Measurements from ENCODE around the gene PCDH9. TPM values are rescaled to one million over a fixed set of nuclear protein-coding genes. Genes with fewer than 3 reads are reported as not detected.

The PCDH9 gene
- total and polyA plus RNA-seq, 2 experiments from 2014 or later = 0.31 to 0.52 TPM

DNA sequence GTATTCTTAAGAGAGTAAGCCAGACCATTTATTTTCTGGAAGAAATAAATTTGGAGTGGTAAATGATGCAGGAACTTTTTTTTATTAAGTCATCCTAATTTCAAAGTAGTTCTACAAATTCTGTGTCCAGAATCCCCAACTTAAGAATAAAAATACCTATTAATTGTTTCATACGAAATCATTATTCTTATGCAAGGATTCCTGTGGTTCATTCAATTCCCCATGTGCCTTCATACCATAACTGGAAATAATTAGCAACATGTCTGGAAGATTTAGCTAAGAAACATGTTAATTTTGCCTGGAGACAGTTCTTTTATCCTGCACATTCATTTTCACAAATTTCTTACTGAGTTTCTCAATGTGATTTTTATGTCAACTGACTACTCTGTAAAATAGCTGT, 408.6 kb downstream of the PCDH9 start:
- Mint-ChIP-seq H3K36me3 (ENCODE audit: low read depth) (no peaks in the 10 kb centered on the region), H3K4me3 (no peak overlapping the region), H3K4me1 (no peaks in the 10 kb centered on the region), H3K9me3 (no peaks in the 10 kb centered on the region), H3K27me3 (ENCODE audit: insufficient read depth, low read depth, poor library complexity) (no peaks in the 10 kb centered on the region), H3K27ac (no peak overlapping the region)
- H3K4me3 ChIP-seq = no peak overlapping the region
- H3K79me2 ChIP-seq (replicated peaks; ENCODE audit: insufficient read depth) = no peaks in the 10 kb centered on the region
- no peak overlapping the region for H2AFZ ChIP-seq
- no peaks in the 10 kb centered on the region for H3K27me3 ChIP-seq (ENCODE audit: insufficient read depth)
- peaks cover 3% of the 10 kb centered on the region; the same call in 1 of the 2 replicates for H3K9me2 ChIP-seq (ENCODE audit: insufficient read depth)
- DNase-seq (ENCODE audit: low spot score) = no peak
- H3K27ac ChIP-seq (ENCODE audit: low read depth) = no peak overlapping the region
- H3K4me1 ChIP-seq (ENCODE audit: insufficient read depth) = no peaks in the 10 kb centered on the region
- no peak for TF ChIP-seq CREB1 (CRISPR knock-in tag; IDR thresholded peaks at IDR 0.05; ENCODE audit: low read depth)
- TF ChIP-seq EZH2 (IDR thresholded peaks at IDR 0.05; ENCODE audit: low read depth, unreplicated experiment) = no peak
- no peak for TF ChIP-seq EZH2phosphoT487 (IDR thresholded peaks at IDR 0.05; ENCODE audit: unreplicated experiment)
- no peak for TF ChIP-seq STAT1 (IDR thresholded peaks at IDR 0.05; ENCODE audit: unreplicated experiment)
- TF ChIP-seq ZNF462 (CRISPR knock-in tag; IDR thresholded peaks at IDR 0.05) = no peak
- TF ChIP-seq ZNF114 (CRISPR knock-in tag; IDR thresholded peaks at IDR 0.05) = no peak
- no peak for TF ChIP-seq ZNF331 (CRISPR knock-in tag; IDR thresholded peaks at IDR 0.05; ENCODE audit: low read depth)
- TF ChIP-seq POLR2AphosphoS5 (IDR thresholded peaks at IDR 0.05; ENCODE audit: low read depth) = no peak
- no peak for TF ChIP-seq REST (IDR thresholded peaks at IDR 0.05; ENCODE audit: unreplicated experiment)
- no peak for TF ChIP-seq CTCF (conservative IDR thresholded peaks at IDR 0.05; ENCODE audit: low read depth in 2 of 2)
- TF ChIP-seq, protein P1, sequence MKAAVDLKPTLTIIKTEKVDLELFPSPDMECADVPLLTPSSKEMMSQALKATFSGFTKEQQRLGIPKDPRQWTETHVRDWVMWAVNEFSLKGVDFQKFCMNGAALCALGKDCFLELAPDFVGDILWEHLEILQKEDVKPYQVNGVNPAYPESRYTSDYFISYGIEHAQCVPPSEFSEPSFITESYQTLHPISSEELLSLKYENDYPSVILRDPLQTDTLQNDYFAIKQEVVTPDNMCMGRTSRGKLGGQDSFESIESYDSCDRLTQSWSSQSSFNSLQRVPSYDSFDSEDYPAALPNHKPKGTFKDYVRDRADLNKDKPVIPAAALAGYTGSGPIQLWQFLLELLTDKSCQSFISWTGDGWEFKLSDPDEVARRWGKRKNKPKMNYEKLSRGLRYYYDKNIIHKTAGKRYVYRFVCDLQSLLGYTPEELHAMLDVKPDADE (IDR thresholded peaks at IDR 0.05) = no peak
- no peak for TF ChIP-seq JUNB (IDR thresholded peaks at IDR 0.05; ENCODE audit: unreplicated experiment)
- TF ChIP-seq NANOG (IDR thresholded peaks at IDR 0.05; ENCODE audit: borderline replicate concordance) = no peak
- no peak for ATAC-seq
- no peaks in the 10 kb centered on the region for H3K36me3 ChIP-seq (ENCODE audit: insufficient read depth)
- no peaks in the 10 kb centered on the region for H4K20me1 ChIP-seq (replicated peaks; ENCODE audit: insufficient read depth)
- H3K4me2 ChIP-seq = no peak overlapping the region
- no peaks in the 10 kb centered on the region for H3F3A ChIP-seq (replicated peaks; ENCODE audit: low read depth)

Data from GM23338 (cell line).